ENCODE measurements around the gene IPO9. TPM values are rescaled to one million over a fixed set of nuclear protein-coding genes. Genes with fewer than 3 reads are reported as not detected.

Gene IPO9
- total RNA-seq, 1 experiment from 2014 or later = 121 TPM

- no peak for DNase-seq (ENCODE audit: low spot score)
- Histone ChIP-seq H3K36me3 (ENCODE audit: insufficient read depth, low read length, poor library complexity, severe bottlenecking) (peaks cover 32% of the 10 kb centered on the region), H3K27me3 (replicated peaks; ENCODE audit: insufficient read depth, low read depth, low read length, poor library complexity) (no peaks in the 10 kb centered on the region), H3K4me1 (ENCODE audit: insufficient read depth, low read length, poor library complexity, severe bottlenecking) (peaks cover 45% of the 10 kb centered on the region), H3K27ac (ENCODE audit: low read depth, low read length, poor library complexity, severe bottlenecking) (peak overlapping the region; percentile 48), H3K4me3 (ENCODE audit: low read depth, low read length, poor library complexity, severe bottlenecking) (no peak overlapping the region), H3K9me3 (ENCODE audit: low read depth, low read length, poor library complexity, severe bottlenecking) (no peaks in the 10 kb centered on the region)
- intact Hi-C loops (cut with micrococcal nuclease; ENCODE audit: unreplicated experiment) = no loop called here
- no TSS peak for BruUV-seq (replicated peaks)
- TF ChIP-seq, protein P1, sequence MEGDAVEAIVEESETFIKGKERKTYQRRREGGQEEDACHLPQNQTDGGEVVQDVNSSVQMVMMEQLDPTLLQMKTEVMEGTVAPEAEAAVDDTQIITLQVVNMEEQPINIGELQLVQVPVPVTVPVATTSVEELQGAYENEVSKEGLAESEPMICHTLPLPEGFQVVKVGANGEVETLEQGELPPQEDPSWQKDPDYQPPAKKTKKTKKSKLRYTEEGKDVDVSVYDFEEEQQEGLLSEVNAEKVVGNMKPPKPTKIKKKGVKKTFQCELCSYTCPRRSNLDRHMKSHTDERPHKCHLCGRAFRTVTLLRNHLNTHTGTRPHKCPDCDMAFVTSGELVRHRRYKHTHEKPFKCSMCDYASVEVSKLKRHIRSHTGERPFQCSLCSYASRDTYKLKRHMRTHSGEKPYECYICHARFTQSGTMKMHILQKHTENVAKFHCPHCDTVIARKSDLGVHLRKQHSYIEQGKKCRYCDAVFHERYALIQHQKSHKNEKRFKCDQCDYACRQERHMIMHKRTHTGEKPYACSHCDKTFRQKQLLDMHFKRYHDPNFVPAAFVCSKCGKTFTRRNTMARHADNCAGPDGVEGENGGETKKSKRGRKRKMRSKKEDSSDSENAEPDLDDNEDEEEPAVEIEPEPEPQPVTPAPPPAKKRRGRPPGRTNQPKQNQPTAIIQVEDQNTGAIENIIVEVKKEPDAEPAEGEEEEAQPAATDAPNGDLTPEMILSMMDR (conservative IDR thresholded peaks at IDR 0.05; ENCODE audit: low read depth, low read length) = 0 out of 2 replicates have a peak, but pooled peaks have one; percentile 23
- TF ChIP-seq EZH2 (IDR thresholded peaks at IDR 0.05; ENCODE audit: borderline replicate concordance, low read depth, low read length, poor library complexity, severe bottlenecking) = no peak
- POLR2A ChIA-PET (ENCODE audit: low non-redundant PET) = no interaction called here
- CTCF ChIA-PET = interaction anchor here (0.6 to 1.4 kb wide), 2 partner anchors 9 to 303 kb away, joined by 3 read pairs; no protein-coding TSS in a partner anchor
Observed at GRCh38 chr1:201783572-201783971, 45.4 kb upstream of the IPO9 start.

DNA sequence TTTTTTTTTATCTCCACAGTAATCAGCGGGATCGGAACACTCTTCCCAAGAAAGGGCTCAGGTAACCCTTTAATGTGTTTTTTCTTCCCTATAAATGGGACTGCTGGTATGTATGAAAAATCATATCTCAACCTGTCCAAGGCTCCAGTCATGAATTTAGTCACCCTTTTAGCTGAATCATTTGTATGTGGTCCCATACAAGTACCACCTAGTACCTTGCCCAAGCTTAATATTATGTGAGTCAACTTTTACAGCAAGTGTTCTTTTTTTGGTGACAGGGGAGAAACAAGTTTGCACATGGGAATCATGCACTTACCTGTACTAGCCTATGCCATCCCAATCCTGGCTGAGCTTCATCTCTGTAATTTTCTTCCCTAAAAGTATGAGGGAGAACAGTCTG lies 43.7 kb upstream of the IPO9 start:
- peaks cover 45% of the 10 kb centered on the region for H3K4me1 ChIP-seq (ENCODE audit: insufficient read depth, low read length, poor library complexity, severe bottlenecking)

GRCh38 chr1:201786824-201787223 lies 42.1 kb upstream of the IPO9 start:
- CTCF ChIA-PET = no interaction called here
- Histone ChIP-seq H3K36me3 (ENCODE audit: insufficient read depth, low read length, poor library complexity, severe bottlenecking) (peaks cover 32% of the 10 kb centered on the region), H3K27me3 (replicated peaks; ENCODE audit: insufficient read depth, low read depth, low read length, poor library complexity) (no peaks in the 10 kb centered on the region), H3K4me3 (ENCODE audit: low read depth, low read length, poor library complexity, severe bottlenecking) (no peak overlapping the region), H3K27ac (ENCODE audit: low read depth, low read length, poor library complexity, severe bottlenecking) (no peak overlapping the region), H3K4me1 (ENCODE audit: insufficient read depth, low read length, poor library complexity, severe bottlenecking) (peaks cover 45% of the 10 kb centered on the region), H3K9me3 (ENCODE audit: low read depth, low read length, poor library complexity, severe bottlenecking) (no peaks in the 10 kb centered on the region)
- TF ChIP-seq, protein P1 (conservative IDR thresholded peaks at IDR 0.05; ENCODE audit: low read depth, low read length) = no peak
- TF ChIP-seq EZH2 (IDR thresholded peaks at IDR 0.05; ENCODE audit: borderline replicate concordance, low read depth, low read length, poor library complexity, severe bottlenecking) = no peak
- DNase-seq (ENCODE audit: low spot score) = no peak
- intact Hi-C loops (cut with micrococcal nuclease; ENCODE audit: unreplicated experiment) = no loop called here
- POLR2A ChIA-PET (ENCODE audit: low non-redundant PET) = no interaction called here
- BruUV-seq (replicated peaks) = no TSS peak

More for the DNA sequence above, 43.7 kb upstream of the IPO9 start:
- H3K9me3 ChIP-seq (ENCODE audit: low read depth, low read length, poor library complexity, severe bottlenecking) = no peaks in the 10 kb centered on the region
- ChIA-PET POLR2A (ENCODE audit: low non-redundant PET) (no interaction called here), CTCF (no interaction called here)
- no peak overlapping the region for H3K27ac ChIP-seq (ENCODE audit: low read depth, low read length, poor library complexity, severe bottlenecking)
- no peak for DNase-seq (ENCODE audit: low spot score)
- no peak overlapping the region for H3K4me3 ChIP-seq (ENCODE audit: low read depth, low read length, poor library complexity, severe bottlenecking)
- no peaks in the 10 kb centered on the region for H3K27me3 ChIP-seq (replicated peaks; ENCODE audit: insufficient read depth, low read depth, low read length, poor library complexity)
- H3K36me3 ChIP-seq (ENCODE audit: insufficient read depth, low read length, poor library complexity, severe bottlenecking) = peaks cover 32% of the 10 kb centered on the region
- no TSS peak for BruUV-seq (replicated peaks)
- TF ChIP-seq EZH2 (IDR thresholded peaks at IDR 0.05; ENCODE audit: borderline replicate concordance, low read depth, low read length, poor library complexity, severe bottlenecking) = no peak
- TF ChIP-seq, protein P1 (conservative IDR thresholded peaks at IDR 0.05; ENCODE audit: low read depth, low read length) = no peak
- intact Hi-C loops (cut with micrococcal nuclease; ENCODE audit: unreplicated experiment) = no loop called here

All from A673 (cell line).